ENCODE results near the gene UFM1.
"Not testable (repeated sequence)": the region's sequence is repeated elsewhere in the genome, so short reads cannot be mapped to it uniquely, and the experiment has no call there.

UFM1 gene

DNA sequence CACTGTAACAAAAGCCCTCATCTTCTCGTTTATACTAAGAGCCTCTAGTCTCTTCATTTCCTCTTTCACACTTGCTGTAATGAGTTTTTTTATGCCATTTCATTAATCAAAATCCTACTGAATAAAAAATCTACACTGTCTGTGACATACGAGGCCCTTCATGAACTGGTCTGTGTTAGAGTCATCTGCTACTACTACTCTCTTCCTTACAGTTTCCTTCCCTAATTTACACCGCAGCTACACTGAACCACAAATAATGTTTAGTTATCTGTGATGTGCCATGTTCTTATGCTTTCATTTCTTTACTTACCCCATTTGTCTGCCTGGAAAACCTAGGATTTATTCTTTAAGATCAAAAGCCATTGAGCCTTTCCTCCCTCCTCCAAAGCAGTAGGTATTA lies 16.0 kb downstream of the UFM1 start:
- no peak for DNase-seq (ENCODE audit: low read depth in 1 of 2, low spot score in 1 of 2)

DNA sequence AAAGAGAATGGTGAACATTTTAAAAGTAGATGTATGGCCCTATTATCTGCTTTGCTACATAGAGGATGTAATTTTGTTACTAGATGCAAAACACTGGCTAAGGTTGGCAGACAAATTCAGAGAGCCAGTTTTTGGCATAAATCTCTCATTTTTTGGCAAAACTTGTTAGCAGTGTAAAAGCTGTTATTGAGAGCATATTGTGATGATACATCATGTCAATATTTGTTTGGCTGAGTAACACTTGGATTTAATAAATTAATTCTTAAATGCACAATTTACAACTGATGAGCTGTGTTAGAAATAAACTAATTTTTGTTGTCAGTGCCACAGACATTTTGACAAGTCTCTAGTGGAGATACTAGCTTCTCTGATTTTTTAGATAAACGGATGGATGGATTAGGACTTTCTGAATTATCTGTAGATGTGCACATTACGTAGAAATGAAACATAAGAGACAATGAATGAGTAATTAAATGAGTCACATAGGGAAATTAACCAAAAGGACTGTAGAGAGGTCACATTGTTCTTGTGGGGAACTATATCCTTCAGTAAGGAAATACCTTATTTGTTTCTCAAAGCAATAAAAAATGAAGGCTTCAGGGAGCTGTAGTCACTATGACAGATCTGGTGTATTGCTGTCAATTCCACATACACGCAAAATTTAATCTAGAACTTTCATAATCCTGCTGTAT lies 17.4 kb downstream of the UFM1 start:
- no peak for DNase-seq (ENCODE audit: low read depth in 1 of 2, low spot score in 1 of 2)

- DNase-seq (ENCODE audit: low read depth in 1 of 2, low spot score in 1 of 2) = no peak
Observed at GRCh38 chr13:38369058-38369457, 19.4 kb downstream of the UFM1 start.

DNA sequence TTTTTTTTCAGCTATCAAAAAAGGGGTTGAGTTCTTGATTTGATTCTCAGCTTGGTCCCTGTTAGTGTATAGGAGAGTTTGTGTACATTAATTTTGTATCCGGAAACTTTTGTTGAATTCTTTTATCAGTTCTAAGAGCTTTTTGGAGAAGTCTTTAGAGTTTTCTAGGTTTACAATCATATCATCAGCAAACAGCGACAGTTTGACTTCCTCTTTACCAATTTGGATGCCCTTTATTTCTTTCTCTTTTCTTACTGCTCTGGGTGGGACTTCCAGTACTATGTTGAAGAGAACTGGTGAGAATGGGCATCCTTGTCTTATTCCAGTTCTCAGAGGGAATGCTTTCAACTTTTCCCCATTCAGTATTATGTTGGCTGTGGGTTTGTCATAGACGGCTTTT lies 20.4 kb downstream of the UFM1 start:
- not testable (repeated sequence) for DNase-seq (ENCODE audit: low read depth in 1 of 2, low spot score in 1 of 2)

DNA sequence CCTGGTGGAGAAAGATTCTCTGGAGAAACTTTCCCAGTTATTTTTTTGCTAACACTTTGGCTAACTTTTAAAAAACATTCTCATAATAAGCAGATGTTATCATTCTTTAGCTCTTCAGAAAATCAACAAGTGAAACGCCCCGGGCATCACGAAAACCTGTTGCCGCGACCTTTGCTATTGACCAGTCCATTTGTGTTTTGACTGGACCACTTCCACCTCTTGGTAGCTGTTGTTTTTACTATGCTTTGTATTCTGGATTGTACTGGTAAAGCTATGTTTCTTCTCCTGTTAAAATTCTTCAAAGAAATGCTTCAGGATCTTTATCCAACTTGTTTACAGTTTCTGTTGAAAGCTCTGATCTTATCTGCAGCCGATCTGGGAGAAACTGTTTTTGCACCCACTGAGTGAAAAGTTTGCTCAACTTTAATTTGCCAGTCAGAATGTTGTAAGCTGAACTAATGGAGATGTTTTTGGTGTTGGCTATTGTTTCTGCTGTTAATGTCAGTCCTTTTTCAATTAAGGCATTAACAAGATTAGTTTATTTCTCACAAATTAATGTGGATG lies 23.3 kb downstream of the UFM1 start:
- no peak for DNase-seq (ENCODE audit: low read depth in 1 of 2, low spot score in 1 of 2)

GRCh38 chr13:38376546-38376945 lies 26.9 kb downstream of the UFM1 start:
- DNase-seq (ENCODE audit: low read depth in 1 of 2, low spot score in 1 of 2) = no peak

DNA sequence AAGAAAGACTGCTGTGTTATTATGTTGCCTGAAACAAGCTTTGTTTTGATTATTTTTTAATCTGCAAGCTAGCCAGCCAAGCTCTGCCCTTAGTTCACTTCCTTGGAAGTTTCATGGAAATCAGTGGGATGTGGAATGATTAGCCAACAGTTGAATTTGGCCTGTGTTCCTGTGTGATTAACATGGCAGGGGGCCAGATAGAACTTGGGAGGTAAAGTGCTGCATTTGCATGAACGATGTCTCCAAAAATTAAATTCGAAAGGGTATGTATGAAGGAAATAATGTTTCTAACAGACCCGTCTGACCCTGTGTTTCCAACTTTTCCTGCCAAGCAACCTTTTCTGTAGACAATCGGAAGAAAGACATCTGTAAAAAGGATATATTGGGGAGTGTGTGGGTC lies 32.2 kb downstream of the UFM1 start:
- DNase-seq (ENCODE audit: low read depth in 1 of 2, low spot score in 1 of 2) = no peak

- no peak for DNase-seq (ENCODE audit: low read depth in 1 of 2, low spot score in 1 of 2)
Observed at GRCh38 chr13:38382946-38383345, 33.3 kb downstream of the UFM1 start.

- no peak for DNase-seq (ENCODE audit: low read depth in 1 of 2, low spot score in 1 of 2)
Observed at GRCh38 chr13:38384171-38384570, 34.5 kb downstream of the UFM1 start.

GRCh38 chr13:38385153-38385891 lies 35.7 kb downstream of the UFM1 start:
- no peak for DNase-seq (ENCODE audit: low read depth in 1 of 2, low spot score in 1 of 2)

GRCh38 chr13:38386421-38386820 lies 36.8 kb downstream of the UFM1 start:
- no peak for DNase-seq (ENCODE audit: low read depth in 1 of 2, low spot score in 1 of 2)

GRCh38 chr13:38391341-38391740 lies 41.7 kb downstream of the UFM1 start:
- no peak for DNase-seq (ENCODE audit: low read depth in 1 of 2, low spot score in 1 of 2)

DNA sequence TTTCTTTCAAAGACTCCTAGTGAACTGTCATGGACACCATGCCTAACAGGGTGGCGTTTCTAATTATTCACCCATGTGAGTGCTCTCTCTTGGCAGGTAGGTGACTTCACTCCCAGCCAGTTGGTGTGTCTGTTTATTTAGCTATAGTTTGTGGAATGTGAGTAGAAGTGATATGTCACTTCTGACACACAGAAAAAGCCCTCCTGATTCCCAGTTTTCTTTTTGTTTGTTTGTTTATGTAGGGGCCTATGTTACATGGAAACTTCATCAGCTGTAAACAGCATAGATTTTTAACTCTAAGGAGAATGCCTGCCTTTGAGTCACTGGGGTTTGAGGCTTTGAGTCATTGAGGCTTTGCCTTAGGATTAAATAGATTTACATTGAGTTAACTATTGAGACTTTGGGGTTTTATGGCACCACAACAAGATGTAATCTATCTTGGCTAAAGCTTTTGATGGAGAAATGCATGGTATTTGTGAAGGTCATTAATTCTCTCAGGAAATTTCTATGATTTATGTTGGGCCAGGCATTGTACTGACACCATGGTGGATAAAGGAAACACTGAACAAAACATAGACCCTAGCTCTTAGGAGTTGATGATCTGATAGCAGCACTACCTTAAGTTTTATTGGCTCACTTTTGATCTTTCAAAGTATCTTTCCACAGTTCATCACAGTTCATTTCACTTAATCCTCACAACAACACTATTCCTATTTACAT lies 45.3 kb downstream of the UFM1 start:
- DNase-seq (ENCODE audit: low read depth in 1 of 2, low spot score in 1 of 2) = no peak

- no peak for DNase-seq (ENCODE audit: low read depth in 1 of 2, low spot score in 1 of 2)
Observed at GRCh38 chr13:38395497-38395788, 45.8 kb downstream of the UFM1 start.

- DNase-seq (ENCODE audit: low read depth in 1 of 2, low spot score in 1 of 2) = no peak
Observed at GRCh38 chr13:38398711-38399493, 49.3 kb downstream of the UFM1 start.

- DNase-seq (ENCODE audit: low read depth in 1 of 2, low spot score in 1 of 2) = no peak
Observed at GRCh38 chr13:38399535-38399934, 49.9 kb downstream of the UFM1 start.

- no peak for DNase-seq (ENCODE audit: low read depth in 1 of 2, low spot score in 1 of 2)
Observed at GRCh38 chr13:38401276-38401675, 51.6 kb downstream of the UFM1 start.

- DNase-seq (ENCODE audit: low read depth in 1 of 2, low spot score in 1 of 2) = no peak
Observed at GRCh38 chr13:38405216-38405615, 55.6 kb downstream of the UFM1 start.

DNA sequence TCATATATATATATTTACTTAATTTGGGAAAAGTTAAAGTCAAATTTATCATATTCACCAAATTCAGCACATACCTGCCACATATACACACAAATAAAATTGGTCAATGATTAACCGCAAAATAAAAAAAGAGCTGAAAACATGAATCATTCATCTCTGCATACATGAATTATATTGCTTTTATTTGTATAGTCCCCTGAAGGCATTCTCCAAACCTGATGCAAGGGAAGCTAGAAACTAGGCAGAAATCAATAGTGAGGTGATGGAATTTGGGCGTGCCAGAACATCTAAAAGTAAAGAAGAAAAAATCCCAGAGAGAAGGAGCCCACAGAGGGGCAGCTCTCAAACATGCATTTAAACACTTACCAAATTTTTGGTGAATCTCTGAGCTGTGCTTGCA lies 60.1 kb downstream of the UFM1 start:
- no peak for DNase-seq (ENCODE audit: low read depth in 1 of 2, low spot score in 1 of 2)

- DNase-seq (ENCODE audit: low read depth in 1 of 2, low spot score in 1 of 2) = no peak
Observed at GRCh38 chr13:38412266-38412665, 62.6 kb downstream of the UFM1 start.

All from stimulated activated CD4-positive, alpha-beta T cell treated with anti-CD3 and anti-CD28 coated beads, Interleukin-15, amount 100 ng/mL, for 1 hour (primary cell).